Type B pancreatic cell (in vitro differentiated cells): ENCODE data around the gene ZFPM1. TPM values are rescaled to one million over a fixed set of nuclear protein-coding genes. Genes with fewer than 3 reads are reported as not detected.

Experiments used
- DNase-seq: peaks from one replicate; pipeline ENCODE4 v3.0.0; 2021; ENCODE audit warnings: mixed read lengths; ENCODE audit not compliant: unreplicated experiment; ENCODE audit errors: extremely low spot score
- H3K27ac Mint-ChIP-seq: 2 replicates; pipeline ENCODE4 v1.8.0; 2021; ENCODE audit warnings: mild to moderate bottlenecking, mixed read lengths
- H3K27me3 Mint-ChIP-seq: 2 replicates; pipeline ENCODE4 v1.8.0; 2021; ENCODE audit warnings: mixed read lengths
- H3K36me3 Mint-ChIP-seq: 2 replicates; pipeline ENCODE4 v1.8.0; 2021; ENCODE audit warnings: mixed read lengths
- H3K4me1 Mint-ChIP-seq: one replicate; pipeline ENCODE4 v1.8.0; 2021; ENCODE audit warnings: mixed read lengths; ENCODE audit not compliant: unreplicated experiment
- H3K4me3 Mint-ChIP-seq: 2 replicates; pipeline ENCODE4 v1.8.0; 2021; ENCODE audit warnings: mild to moderate bottlenecking, mixed read lengths
- H3K9me3 Mint-ChIP-seq: 2 replicates; pipeline ENCODE4 v1.8.0; 2021; ENCODE audit warnings: mixed read lengths
- CTCF ChIP-seq: fragments of 200-600 bp; sonication (generic); conservative IDR thresholded peaks from 2 replicates; pipeline ENCODE4 v1.5.0; 2021; ENCODE audit warnings: antibody characterized with exemption, mild to moderate bottlenecking
- total RNA-seq: library from RNA; stranded (reverse); gene quantifications from 2 replicates; pipeline ENCODE4 v1.2.1, GENCODE V29; 2021; ENCODE audit warnings: low replicate concordance

Gene ZFPM1
- total RNA-seq, 1 donor from 2014 or later, result 24.0 TPM

GRCh38 chr16:88479793-88480760 is 27.0 kb downstream of the ZFPM1 start:
- TF ChIP-seq CTCF, result no peak
- H3K36me3 Mint-ChIP-seq, result no peaks in the 10 kb centered on the region
- no peaks in the 10 kb centered on the region for H3K27me3 Mint-ChIP-seq
- H3K4me3 Mint-ChIP-seq, result no peak overlapping the region
- no peak for DNase-seq
- peaks cover 22% of the 10 kb centered on the region for H3K4me1 Mint-ChIP-seq
- no peak overlapping the region for H3K27ac Mint-ChIP-seq
- H3K9me3 Mint-ChIP-seq, result no peaks in the 10 kb centered on the region

- peaks cover 22% of the 10 kb centered on the region for H3K4me1 Mint-ChIP-seq
- no peaks in the 10 kb centered on the region for H3K36me3 Mint-ChIP-seq
- no peaks in the 10 kb centered on the region for H3K27me3 Mint-ChIP-seq
- TF ChIP-seq CTCF, result no peak
- H3K27ac Mint-ChIP-seq, result no peak overlapping the region
- no peak overlapping the region for H3K4me3 Mint-ChIP-seq
- DNase-seq, result no peak
- no peaks in the 10 kb centered on the region for H3K9me3 Mint-ChIP-seq
These were observed 27.7 kb downstream of the ZFPM1 start for GRCh38 chr16:88480829-88481228.

- no peak for TF ChIP-seq CTCF
- no peaks in the 10 kb centered on the region for H3K9me3 Mint-ChIP-seq
- H3K27ac Mint-ChIP-seq, result no peak overlapping the region
- H3K36me3 Mint-ChIP-seq, result no peaks in the 10 kb centered on the region
- DNase-seq, result no peak
- H3K4me1 Mint-ChIP-seq, result peaks cover 20% of the 10 kb centered on the region
- no peaks in the 10 kb centered on the region for H3K27me3 Mint-ChIP-seq
- H3K4me3 Mint-ChIP-seq, result no peak overlapping the region
These were observed 28.8 kb downstream of the ZFPM1 start for GRCh38 chr16:88481851-88482250.

GRCh38 chr16:88482630-88483391 is 29.7 kb downstream of the ZFPM1 start:
- Mint-ChIP-seq H3K9me3 (no peaks in the 10 kb centered on the region), H3K27me3 (no peaks in the 10 kb centered on the region), H3K4me1 (peaks cover 11% of the 10 kb centered on the region), H3K27ac (no peak overlapping the region), H3K36me3 (no peaks in the 10 kb centered on the region), H3K4me3 (no peak overlapping the region)
- no peak for TF ChIP-seq CTCF
- no peak for DNase-seq

- H3K36me3 Mint-ChIP-seq, result no peaks in the 10 kb centered on the region
- H3K27ac Mint-ChIP-seq, result peak overlapping the region; percentile 46
- H3K4me3 Mint-ChIP-seq, result no peak overlapping the region
- no peaks in the 10 kb centered on the region for H3K27me3 Mint-ChIP-seq
- no peak for TF ChIP-seq CTCF
- no peaks in the 10 kb centered on the region for H3K9me3 Mint-ChIP-seq
- no peak for DNase-seq
- peaks cover 10% of the 10 kb centered on the region for H3K4me1 Mint-ChIP-seq
These were observed 30.2 kb downstream of the ZFPM1 start for GRCh38 chr16:88483392-88483641.
